Esophagus (tissue), 2 donors: ENCODE measurements around the gene TH. TPM values are rescaled to one million over a fixed set of nuclear protein-coding genes. Genes with fewer than 3 reads are reported as not detected.
A peak's percentile ranks its signal among the peaks of the same experiment; 100 is the strongest.

Experiments used
- H3K27ac ChIP-seq, 2 donors: one replicate each; pipeline ENCODE4 v1.5.1; 2013; ENCODE audit warnings: low read depth in 2 of 2, mild to moderate bottlenecking in 2 of 2, inconsistent platforms in 1 of 2, low read length in 1 of 2, moderate library complexity in 1 of 2
- H3K27me3 ChIP-seq, 2 donors: one replicate each; pipeline ENCODE4 v1.6.1; 2013; ENCODE audit warnings: low read length in 2 of 2, control low read depth in 1 of 2, mild to moderate bottlenecking in 1 of 2; ENCODE audit not compliant: insufficient read depth in 2 of 2, control insufficient read depth in 1 of 2
- H3K36me3 ChIP-seq, 2 donors: one replicate each; pipeline ENCODE4 v1.6.1; 2013; ENCODE audit warnings: low read length in 1 of 2; ENCODE audit not compliant: control insufficient read depth in 2 of 2, insufficient read depth in 2 of 2
- H3K4me1 ChIP-seq, 2 donors: one replicate each; pipeline ENCODE4 v1.6.1; 2013; ENCODE audit warnings: low read length in 1 of 2; ENCODE audit not compliant: control insufficient read depth in 2 of 2, insufficient read depth in 2 of 2
- H3K4me3 ChIP-seq, 2 donors: one replicate each; pipeline ENCODE4 v1.5.1; 2013; ENCODE audit warnings: low read length in 2 of 2, mild to moderate bottlenecking in 2 of 2, low read depth in 1 of 2, moderate library complexity in 1 of 2
- H3K9me3 ChIP-seq, 2 donors: one replicate each; pipeline ENCODE4 v1.6.1; 2013; ENCODE audit warnings: mild to moderate bottlenecking in 2 of 2, low read depth in 1 of 2, low read length in 1 of 2, moderate library complexity in 1 of 2; ENCODE audit not compliant: control insufficient read depth in 2 of 2, insufficient read depth in 1 of 2
- WGBS, 2 donors: extraction: QIAGEN DNeasy Blood & Tissue Kit; methylation state at CpG; one replicate each; pipeline ENCODE4 v1.1.7; 2013; 5-methylcytosine and 5-hydroxymethylcytosine counted together
- polyA plus RNA-seq, 2 donors: library from polyadenylated mRNA; stranded (reverse); fragments of 200-250 nt; gene quantifications; one replicate each; pipeline ENCODE4 v1.2.3, GENCODE V29; 2013
- donor health status: healthy with polysubstance abuse.
- donor health status: Bipolar disorder and iron deficiency.

Gene TH
- polyA plus RNA-seq, 2 donors = 0.24 to 1.7 TPM

DNA sequence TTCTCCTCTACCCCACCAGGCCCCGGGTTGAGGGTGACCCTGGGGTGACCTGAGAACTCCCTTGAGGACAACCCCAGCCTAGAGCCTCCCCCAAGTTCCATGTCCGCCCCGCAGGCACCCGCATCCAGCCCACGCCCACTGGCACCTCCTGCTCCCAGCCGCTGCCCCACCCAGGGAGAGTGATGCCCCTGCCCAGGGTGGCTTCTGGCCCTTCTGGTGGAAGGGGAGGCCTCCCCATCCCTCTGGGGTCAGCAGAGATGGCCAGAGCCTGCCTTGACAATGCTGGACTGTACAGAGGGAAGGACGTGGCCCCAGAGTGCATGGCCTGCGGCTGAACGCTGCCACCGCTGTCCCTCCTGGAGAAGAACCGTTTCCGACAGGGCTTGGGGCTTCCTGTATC lies 1.1 kb upstream of the TH start:
- no peaks in the 10 kb centered on the region for H3K9me3 ChIP-seq
- H3K4me1 ChIP-seq = peaks cover 0 to 17% of the 10 kb centered on the region in 2 donors
- no peak overlapping the region for H3K27ac ChIP-seq
- no peaks in the 10 kb centered on the region for H3K27me3 ChIP-seq
- H3K36me3 ChIP-seq = no peaks in the 10 kb centered on the region
- 80% methylated on average over 12 of the region's 12 CpGs for WGBS, 2 donors
- no peak overlapping the region for H3K4me3 ChIP-seq

DNA sequence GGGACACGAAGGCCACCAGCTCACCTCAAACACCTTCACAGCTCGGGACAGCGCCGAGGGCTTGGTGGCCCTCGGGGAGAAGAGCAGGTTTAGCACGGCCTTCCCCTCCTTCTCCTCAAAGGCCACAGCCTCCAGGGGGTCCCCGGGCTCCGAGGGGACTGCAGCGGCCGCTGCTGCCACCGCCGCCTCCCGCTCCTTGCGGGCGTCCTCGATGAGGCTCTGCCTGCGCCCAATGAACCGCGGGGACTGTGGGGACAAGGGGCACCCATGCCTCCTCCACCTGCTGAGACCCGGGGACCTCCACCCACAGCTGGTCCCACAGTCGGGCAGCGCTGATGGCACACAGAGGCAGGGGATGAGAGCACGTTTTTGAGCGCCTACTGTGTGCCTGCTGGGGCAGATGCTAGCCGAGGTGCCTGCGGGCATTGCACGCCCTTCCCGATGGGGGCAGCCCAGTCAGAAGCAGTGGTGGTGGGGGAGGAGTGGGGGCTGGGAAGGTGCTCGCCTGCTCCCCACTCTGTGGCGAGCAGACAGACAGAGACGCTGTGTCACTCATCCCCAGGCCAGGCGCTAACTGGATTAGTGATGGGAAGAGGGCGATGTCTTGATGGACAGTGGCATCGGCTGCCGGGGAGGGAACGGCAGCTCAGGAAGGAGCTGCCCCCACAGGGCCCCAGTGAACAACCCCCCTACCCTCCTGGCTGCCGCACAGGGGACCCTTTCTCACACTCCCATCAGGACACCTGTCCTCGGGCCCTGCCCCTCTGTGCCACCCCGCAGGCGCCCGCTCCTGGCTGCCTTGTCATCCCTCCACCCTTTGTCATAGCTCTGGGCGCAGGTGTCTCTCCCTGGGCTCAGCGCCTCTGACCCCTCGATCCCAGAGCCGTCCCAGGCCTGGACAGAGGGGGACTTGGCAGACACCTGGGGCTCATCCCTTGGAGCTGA lies 1.7 kb downstream of the TH start:
- Histone ChIP-seq H3K9me3 (no peaks in the 10 kb centered on the region), H3K36me3 (no peaks in the 10 kb centered on the region), H3K4me1 (peaks cover 0 to 4% of the 10 kb centered on the region in 2 donors), H3K27me3 (peaks cover 3 to 4% of the 10 kb centered on the region in 2 donors), H3K27ac (no peak overlapping the region), H3K4me3 (no peak overlapping the region)
- 66 to 74% methylated on average over 45 of the region's 45 CpGs for WGBS, 2 donors

DNA sequence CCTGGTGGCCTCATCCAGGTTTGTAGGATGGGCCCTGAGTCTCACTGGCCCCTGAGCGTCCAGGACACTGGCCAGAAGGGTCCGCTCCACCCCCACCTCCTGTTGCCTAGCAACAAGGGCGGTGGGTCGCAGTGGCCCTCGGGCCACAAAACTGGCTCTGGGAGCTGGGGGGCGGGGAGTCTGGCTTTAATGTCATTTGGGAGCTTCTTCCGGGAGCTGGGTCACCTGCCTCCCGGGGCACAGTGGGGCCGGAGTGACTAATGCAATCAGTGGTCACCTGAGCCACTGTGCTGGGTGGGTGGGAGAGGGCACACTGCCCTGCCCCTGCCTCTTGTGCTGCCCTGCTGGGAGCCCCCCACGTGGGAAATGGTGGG lies 2.6 kb downstream of the TH start:
- H3K4me3 ChIP-seq = no peak overlapping the region
- H3K9me3 ChIP-seq = no peaks in the 10 kb centered on the region
- peaks cover 3 to 4% of the 10 kb centered on the region in 2 donors for H3K27me3 ChIP-seq
- 54 to 55% methylated on average over 10 of the region's 10 CpGs for WGBS, 2 donors
- peaks cover 0 to 4% of the 10 kb centered on the region in 2 donors for H3K4me1 ChIP-seq
- no peak overlapping the region for H3K27ac ChIP-seq
- no peaks in the 10 kb centered on the region for H3K36me3 ChIP-seq

DNA sequence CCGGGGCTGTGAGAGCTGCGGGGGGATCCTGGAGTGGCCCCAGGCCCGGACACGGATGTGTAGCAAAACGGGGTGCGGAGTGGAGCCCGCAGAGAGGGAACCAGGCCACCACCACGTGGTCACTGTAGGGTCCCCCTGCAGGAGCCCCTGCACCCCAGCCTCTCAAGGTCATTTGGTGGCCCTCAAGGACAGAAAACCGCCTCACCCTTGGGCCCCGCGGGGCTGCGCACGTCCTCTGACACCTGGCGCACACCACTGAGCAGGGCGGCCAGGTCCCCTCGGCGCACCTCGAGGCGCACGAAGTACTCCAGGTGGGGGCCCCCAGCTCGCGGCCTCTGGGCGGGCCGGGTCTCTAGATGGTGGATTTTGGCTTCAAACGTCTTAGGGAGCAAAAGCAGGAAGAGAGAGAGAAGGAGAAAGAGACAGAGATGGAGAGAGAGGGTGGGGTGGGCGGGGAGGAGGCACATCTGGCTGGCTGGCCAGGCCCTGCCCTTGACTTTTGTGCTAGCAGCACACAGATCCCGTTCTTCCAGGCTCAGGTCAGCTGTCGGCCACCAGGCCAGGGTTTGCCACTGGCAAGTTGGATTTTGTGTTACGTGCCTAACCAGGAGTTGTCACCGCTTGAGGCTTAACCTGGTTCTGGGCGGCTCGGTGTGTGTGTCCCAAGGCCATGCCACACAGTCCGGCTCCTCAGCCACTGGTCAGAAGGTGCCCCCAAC lies 3.2 kb downstream of the TH start:
- WGBS, 2 donors = 73 to 74% methylated on average over 33 of the region's 33 CpGs
- H3K4me1 ChIP-seq = peaks cover 0 to 4% of the 10 kb centered on the region in 2 donors
- H3K4me3 ChIP-seq = no peak overlapping the region
- no peaks in the 10 kb centered on the region for H3K9me3 ChIP-seq
- peaks cover 3 to 4% of the 10 kb centered on the region in 2 donors for H3K27me3 ChIP-seq
- no peaks in the 10 kb centered on the region for H3K36me3 ChIP-seq
- no peak overlapping the region for H3K27ac ChIP-seq

DNA sequence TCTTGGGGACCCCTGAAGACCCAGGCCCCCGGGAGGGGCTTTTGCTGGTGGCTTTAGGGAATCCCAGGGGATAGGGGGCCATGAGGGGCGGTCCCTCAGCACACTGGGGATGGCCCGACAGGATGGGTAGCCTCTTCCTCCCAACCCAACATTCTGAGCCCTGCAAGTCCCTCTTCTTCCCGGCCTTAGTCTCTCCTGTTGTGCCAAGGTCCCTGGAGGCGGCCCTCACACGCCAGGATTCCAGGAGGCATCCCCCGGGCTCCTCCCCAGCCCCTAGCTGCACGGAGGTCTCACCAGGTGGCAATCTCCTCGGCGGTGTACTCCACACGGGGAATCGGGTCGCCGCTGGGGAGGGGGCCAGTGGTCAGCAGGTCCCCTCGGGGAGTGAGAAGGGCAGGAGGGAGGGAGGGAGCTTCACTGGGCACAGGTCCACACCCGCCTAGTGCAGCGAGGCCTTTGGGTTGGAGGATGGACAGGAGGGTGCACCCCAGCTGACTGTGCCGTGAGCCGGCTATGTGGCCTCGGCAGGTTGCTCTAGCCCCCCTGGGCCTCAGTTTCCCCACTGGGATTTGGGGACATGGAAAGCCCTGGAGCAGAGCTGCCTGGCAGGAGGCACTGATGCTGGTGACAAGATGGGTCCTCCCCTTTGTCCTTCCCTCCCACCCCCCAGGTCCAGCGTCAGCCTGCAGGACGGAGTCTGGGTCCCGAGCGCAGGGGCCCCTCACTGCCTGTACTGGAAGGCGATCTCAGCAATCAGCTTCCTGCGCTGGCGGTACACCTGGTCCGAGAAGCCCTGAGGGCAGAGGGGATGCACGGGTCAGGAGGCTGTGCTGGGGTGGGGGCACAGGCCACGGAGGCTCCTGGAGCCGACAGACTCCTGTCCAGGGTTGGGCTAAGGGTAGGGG lies 4.2 kb downstream of the TH start:
- Histone ChIP-seq H3K36me3 (no peaks in the 10 kb centered on the region), H3K4me1 (peaks cover 0 to 4% of the 10 kb centered on the region in 2 donors), H3K27ac (no peak overlapping the region), H3K27me3 (peaks cover 3 to 4% of the 10 kb centered on the region in 2 donors), H3K4me3 (no peak overlapping the region), H3K9me3 (no peaks in the 10 kb centered on the region)
- WGBS, 2 donors = 63 to 69% methylated on average over 31 of the region's 31 CpGs

DNA sequence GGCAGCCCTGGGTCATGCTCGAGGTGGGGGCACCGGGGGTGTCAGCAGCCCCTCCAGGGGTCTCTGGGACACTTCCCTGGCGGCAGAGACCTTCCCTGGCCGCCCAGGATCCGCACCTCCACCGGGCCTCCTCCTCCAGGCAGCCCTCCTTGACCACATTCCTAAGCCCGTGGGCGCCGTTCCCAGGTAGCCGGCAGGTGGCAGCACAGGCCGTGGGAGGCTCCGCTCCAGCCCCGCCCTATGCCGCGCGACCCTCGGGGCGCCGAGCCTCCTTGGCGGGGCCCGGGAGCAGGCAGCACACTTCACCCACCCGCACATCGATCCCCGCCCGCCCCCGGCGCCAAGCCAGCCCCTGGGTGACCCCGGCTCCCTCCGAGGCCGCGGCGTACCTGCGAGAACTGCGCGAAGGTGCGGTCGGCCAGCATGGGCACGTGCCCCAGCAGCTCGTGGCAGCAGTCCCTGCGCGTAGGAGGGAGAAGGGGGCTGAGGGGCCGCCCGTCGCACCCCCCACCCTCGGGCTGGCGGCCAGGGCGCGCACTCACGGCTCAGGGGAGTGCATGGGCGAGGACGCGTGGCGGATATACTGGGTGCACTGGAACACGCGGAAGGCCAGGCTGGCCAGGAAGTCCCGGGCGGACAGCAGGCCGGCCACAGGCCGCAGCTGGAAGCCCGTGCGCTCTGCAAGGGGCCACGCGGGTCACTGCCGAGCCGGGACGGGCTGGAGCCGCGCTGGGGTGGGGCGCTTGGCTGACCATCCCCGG lies 5.3 kb downstream of the TH start:
- Histone ChIP-seq H3K9me3 (no peaks in the 10 kb centered on the region), H3K27me3 (peaks cover 3 to 4% of the 10 kb centered on the region in 2 donors), H3K4me1 (peaks cover 0 to 4% of the 10 kb centered on the region in 2 donors), H3K27ac (no peak overlapping the region), H3K36me3 (no peaks in the 10 kb centered on the region), H3K4me3 (peak overlapping the region; percentile 2 to 35)
- WGBS, 2 donors = 4 to 5% methylated on average over 63 to 70 of the region's 70 CpGs

DNA sequence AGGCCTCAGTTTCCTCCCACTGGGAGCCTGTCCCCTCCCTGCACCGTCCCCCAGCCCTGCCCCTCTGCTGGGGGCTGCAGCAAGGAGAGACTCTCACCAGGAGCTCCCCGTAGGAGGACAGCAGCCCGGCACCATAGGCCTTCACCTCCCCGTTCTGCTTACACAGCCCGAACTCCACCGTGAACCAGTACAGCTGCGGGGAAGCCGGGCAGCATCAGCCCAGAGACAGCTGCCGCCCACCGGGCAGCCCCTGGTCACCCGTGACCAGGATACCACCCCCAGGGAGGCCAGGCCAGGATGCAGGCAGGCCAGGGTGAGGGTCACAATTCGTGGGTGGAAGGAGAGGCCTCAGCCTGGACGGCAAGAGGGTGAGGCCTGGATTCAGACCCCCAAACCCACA lies 6.0 kb downstream of the TH start:
- H3K4me3 ChIP-seq = no peak overlapping the region
- H3K36me3 ChIP-seq = no peaks in the 10 kb centered on the region
- peaks cover 0 to 4% of the 10 kb centered on the region in 2 donors for H3K4me1 ChIP-seq
- no peaks in the 10 kb centered on the region for H3K9me3 ChIP-seq
- 77 to 79% methylated on average over 12 to 13 of the region's 13 CpGs for WGBS, 2 donors
- peaks cover 3 to 4% of the 10 kb centered on the region in 2 donors for H3K27me3 ChIP-seq
- H3K27ac ChIP-seq = no peak overlapping the region

DNA sequence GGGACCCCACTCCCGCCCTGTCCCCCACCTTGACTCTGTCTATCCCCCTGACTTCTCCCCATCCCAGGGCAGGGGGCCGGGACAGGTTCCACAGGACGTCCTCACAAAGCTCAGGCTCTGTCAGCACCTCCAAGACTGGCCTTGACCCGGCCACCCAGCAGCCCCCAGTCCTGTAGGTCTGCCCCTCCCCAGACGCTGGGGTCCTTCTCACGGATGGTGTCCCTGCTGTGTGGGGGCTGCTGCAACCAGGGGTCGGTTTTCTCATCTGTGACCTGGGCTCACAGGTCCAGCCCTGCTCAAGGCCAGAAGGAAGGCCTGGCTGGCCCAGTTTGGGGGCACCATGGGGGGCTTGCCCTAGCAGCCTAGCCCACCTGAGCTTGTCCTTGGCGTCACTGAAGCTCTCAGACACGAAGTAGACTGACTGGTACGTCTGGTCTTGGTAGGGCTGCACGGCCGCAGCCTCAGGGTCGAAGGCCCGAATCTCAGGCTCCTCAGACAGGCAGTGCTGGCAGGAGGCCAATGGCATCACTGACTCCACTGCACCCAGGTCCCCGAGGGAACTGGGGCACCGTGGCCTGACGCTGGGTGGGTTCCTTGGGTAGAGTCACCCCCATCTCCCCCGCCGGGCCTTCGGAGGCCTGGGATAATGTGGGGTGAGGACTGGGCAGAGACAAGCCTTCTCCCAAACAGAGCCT lies 6.6 kb downstream of the TH start:
- 63 to 69% methylated on average over 20 of the region's 20 CpGs for WGBS, 2 donors
- no peaks in the 10 kb centered on the region for H3K9me3 ChIP-seq
- H3K4me1 ChIP-seq = peaks cover 0 to 4% of the 10 kb centered on the region in 2 donors
- H3K27me3 ChIP-seq = peaks cover 3 to 4% of the 10 kb centered on the region in 2 donors
- no peaks in the 10 kb centered on the region for H3K36me3 ChIP-seq
- H3K27ac ChIP-seq = no peak overlapping the region
- H3K4me3 ChIP-seq = no peak overlapping the region
